NCI-H2081 (cell line): Measurements from ENCODE around the gene HM13.
"Not testable (repeated sequence)": the region's sequence is repeated elsewhere in the genome, so short reads cannot be mapped to it uniquely, and the experiment has no call there.

Source experiments
- DNase-seq, 2 experiments: peaks; one replicate each; lab custom pipeline; 2025; lab: John Stamatoyannopoulos, UW

Gene HM13

GRCh38 chr20:31543966-31544598, 29.8 kb downstream of the HM13 start:
- no peak for DNase-seq

DNA sequence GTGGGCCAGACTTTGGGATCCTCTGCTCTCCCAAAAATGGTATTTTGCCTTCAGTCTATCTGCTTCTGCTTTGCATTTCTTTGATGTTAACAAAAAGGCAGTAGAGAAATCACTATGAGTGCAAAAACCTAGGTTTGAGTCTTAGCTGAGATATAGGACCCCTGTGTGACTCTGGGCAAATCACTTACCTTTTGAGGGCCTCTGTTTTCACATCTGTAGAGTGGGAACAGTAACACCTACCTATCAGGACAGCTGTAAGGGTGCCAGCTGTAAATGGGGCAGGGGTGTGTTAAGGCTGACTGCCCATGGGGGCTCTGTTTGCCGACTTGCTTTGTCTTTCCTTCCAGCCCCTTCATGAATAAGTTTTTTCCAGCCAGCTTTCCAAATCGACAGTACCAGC, 30.4 kb downstream of the HM13 start:
- no peak for DNase-seq

- not testable (repeated sequence) for DNase-seq
These were observed 31.4 kb downstream of the HM13 start for GRCh38 chr20:31545621-31546040.

- peak; percentile 66 to 82 for DNase-seq
These were observed 32.9 kb downstream of the HM13 start for GRCh38 chr20:31547017-31547675.

GRCh38 chr20:31547720-31548298, 33.6 kb downstream of the HM13 start:
- DNase-seq: no peak

DNA sequence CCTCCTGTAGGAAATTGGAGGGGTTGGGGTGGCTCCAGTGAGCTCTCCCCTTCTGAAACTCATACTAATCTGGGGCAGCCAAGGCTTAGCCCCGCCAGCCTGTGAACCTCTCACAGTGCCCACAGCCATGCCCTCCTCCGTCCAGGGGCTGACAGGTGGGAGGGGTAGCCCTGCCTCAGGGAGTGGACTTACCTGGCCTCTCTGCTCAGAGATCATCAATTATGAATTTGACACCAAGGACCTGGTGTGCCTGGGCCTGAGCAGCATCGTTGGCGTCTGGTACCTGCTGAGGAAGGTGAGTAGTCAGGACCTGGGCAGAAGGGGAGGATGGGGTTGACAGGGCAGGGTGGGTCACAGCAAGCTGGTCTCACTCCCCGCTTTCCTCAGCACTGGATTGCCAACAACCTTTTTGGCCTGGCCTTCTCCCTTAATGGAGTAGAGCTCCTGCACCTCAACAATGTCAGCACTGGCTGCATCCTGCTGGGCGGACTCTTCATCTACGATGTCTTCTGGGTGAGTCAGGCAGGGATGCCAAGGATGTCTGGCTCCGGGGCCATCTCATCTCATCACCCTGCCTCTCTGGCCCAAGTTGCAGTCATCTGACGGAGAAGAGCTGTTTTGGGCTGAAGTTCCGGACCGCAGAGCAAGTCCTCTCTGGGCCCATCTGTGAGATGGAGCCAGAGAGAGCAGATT, 34.7 kb downstream of the HM13 start:
- no peak for DNase-seq

- DNase-seq: no peak
These were observed 35.3 kb downstream of the HM13 start for GRCh38 chr20:31549513-31549880.

DNA sequence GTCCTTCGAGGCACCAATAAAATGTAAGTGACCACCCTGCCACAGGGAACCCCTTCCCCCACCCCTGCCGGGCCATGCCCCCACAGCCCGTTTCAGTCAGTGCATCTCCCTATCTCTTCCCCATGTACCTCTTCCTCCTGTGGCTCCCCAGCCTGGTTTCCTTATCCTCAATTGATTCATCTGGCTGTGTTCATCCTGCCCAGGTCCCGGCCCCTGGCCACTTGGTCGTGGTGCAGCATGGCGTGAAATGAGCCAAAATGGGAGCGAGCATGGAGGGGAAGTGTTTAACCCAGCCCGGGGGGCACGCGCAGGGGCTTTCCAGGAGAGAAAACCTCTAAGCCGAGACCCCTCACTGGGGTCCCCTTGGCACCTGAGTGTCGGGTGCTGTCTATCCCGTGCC, 35.9 kb downstream of the HM13 start:
- no peak for DNase-seq

GRCh38 chr20:31551163-31552081, 37.2 kb downstream of the HM13 start:
- DNase-seq: no peak

DNA sequence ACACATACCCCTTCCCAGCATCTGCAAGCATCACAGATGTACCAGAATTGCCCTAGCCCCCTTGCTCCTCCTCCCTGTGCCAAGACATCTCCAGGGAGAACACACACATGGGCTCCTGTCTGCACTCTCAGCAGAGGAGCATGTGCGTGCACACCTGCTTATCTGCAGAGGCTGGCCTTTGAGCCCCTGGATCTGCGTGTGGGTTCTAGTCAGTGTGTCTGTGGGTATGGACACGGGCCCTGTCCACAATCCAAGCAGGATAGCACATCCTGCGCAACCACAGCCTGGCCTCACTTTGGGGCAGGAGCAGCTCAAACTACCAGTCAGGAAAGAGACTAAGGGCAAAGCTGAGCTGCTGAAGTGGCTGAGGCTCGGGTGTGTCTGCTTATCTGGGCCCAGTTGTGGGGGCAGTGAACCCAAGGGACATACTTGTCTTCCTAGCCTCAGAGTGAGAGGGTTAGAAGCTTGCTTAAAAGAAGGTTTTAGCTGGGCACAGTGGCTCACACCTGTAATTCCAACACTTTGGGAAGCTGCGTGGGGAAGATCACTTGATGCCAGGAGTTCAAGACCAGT, 41.0 kb downstream of the HM13 start:
- no peak for DNase-seq

DNA sequence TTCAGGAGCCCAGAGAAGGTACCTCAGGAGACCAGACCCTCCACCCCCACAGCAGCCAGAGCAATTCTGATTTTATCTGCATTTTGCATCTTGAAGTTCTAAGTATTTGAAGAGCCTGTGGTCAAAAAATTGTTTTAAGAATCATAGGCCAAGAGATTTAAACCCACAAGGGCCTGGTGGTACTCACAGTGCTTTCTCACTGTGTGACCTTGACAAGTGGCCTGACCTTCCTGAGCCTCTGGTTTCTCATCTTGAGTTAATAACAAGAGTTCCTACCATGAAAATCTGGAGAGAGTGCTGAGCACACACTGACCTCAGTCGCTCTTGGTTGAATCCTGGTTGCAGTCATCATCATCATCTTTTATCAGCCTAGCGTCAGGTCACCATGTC, 45.5 kb downstream of the HM13 start:
- DNase-seq: no peak

DNA sequence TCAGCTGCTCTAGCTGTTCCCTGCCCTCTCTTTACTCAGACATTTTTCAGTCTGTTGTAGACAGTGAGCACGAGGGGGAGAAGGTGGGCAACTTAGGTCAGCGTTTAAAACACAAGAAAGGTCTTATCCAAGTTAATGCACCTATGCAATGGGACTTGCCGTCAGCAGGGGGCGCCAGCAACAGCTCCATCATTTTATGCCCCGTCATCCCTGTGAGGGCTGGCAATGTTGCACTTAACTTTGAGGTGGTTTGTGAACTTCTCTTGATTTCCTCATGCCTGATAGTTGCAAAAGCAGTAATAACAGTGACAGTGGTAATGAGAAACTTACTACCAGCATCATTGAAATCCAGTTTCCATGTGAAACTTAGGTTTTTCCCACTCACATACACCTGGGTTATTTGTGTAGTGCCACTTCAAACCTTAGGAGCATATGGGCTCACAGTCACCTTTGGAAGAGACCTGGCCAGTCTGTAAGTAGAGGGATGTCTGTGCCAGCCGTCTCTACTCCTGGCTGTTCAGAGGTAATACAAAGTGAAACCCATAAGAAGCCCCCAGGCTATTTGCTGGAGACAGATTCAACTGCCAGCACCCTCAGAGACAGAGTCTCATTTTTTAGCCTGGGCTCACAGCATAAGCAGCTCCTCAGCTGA, 46.0 kb downstream of the HM13 start:
- DNase-seq: peak; percentile 56 to 62

GRCh38 chr20:31560746-31561598, 46.7 kb downstream of the HM13 start:
- DNase-seq: no peak

DNA sequence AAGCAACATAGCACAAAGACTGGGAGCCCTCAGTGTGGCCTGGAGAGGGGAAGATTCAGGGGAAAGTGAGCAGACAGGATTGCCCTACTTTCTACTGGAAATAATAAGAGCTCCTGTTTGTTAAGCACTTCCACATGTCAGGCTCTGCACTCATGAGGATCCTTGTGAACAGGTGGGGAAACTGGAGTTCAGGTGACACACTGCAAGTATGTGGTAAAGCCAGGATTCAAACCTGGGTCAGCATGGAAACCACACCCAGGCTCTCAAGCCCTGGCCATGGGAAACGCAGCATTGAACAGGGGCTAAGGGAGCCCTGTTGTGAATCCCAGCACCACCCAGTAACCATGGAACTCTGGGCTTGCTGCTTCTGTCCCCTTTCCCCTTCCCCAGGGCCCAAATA, 48.0 kb downstream of the HM13 start:
- no peak for DNase-seq

GRCh38 chr20:31564284-31564683, 50.0 kb downstream of the HM13 start:
- DNase-seq: no peak

GRCh38 chr20:31565699-31566318, 51.6 kb downstream of the HM13 start:
- DNase-seq: peak in 1 of 2 experiments; percentile 66

DNA sequence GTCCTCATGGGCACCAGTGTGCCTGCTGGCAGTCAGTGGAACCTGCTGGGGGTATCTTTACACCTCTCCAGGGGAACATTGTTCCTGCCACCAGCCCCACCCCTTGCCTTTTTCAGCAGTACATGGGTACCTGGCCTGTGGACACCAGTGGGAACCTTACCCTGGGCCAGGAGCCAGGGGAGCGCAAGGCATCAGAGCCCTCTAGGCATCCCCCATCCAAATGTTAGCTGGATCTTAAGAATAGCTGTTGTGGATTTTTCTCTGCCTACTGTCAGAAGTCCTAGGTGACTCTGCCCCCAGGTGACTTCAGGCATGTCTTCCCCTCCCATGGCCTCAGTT, 52.0 kb downstream of the HM13 start:
- DNase-seq: peak in 1 of 2 experiments; percentile 73

DNA sequence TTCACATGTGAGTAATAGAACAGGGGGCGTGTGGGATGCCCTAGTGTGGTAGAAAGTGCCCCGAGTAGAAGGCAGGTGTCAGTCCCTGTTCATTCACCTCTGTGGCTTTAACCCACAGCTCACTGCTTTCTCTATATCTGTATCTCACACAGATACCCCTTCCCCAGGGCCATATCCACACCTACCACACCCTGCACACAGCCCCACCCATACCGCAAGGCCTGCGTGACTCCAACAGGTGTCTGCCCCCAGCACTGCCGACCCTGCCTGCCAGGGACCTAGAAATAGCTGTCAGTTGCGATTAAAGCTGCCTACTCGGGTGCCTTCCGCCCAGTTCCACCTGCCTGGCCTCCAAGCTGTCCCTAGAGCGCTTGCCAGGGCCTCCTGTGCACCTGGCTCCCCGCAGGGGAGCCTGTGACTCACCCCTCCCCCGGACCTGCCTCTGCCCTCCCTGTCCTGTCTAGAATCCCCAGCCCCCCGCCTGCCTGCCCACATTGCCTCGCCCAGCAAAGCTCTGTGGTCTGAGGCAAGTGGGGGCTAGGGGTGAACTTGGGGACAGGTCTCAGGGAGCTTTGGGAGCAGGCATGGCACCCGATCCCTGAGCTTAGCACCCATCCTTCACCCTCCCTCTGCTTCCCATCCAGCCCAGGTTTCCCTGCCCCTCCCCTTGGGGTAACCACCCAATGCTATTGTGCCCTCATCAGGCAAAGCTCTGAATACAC, 52.6 kb downstream of the HM13 start:
- DNase-seq: peak; percentile 91 to 97

- no peak for DNase-seq
These were observed 53.1 kb downstream of the HM13 start for GRCh38 chr20:31567380-31567720.
